HEK293T (cell line): ENCODE results near the gene SYNE2.

Source experiments
- CTCF ChIA-PET: fragments of 350-600 bp; formaldehyde crosslinking; extraction: SDS; loops from one replicate; lab custom pipeline; 2021; ENCODE audit warnings: antibody characterized with exemption, inconsistent platforms; lab: Yijun Ruan, JAX
- POLR2A ChIA-PET: fragments of 350-600 bp; formaldehyde crosslinking; extraction: SDS; loops from one replicate; lab custom pipeline; 2020; ENCODE audit warnings: antibody characterized with exemption, inconsistent platforms; lab: Yijun Ruan, JAX
- DNase-seq: peaks from one replicate; pipeline ENCODE4 v3.0.0; 2012; ENCODE audit warnings: mixed read lengths; ENCODE audit errors: extremely low spot score
- ARNT ChIP-seq: fragments of 450-650 bp; IDR thresholded peaks from 2 replicates; pipeline ENCODE4 v1.6.1; 2017; ENCODE audit warnings: mild to moderate bottlenecking
- BHLHE40 ChIP-seq: fragments of 450-650 bp; IDR thresholded peaks from 2 replicates; pipeline ENCODE4 v1.6.1; 2016; ENCODE audit warnings: mild to moderate bottlenecking, moderate library complexity, borderline replicate concordance
- CTBP1 ChIP-seq: fragments of 450-650 bp; IDR thresholded peaks from 2 replicates; pipeline ENCODE4 v1.6.1; 2016; ENCODE audit warnings: borderline replicate concordance
- ELF4 ChIP-seq: fragments of 450-650 bp; IDR thresholded peaks from 2 replicates; pipeline ENCODE4 v1.6.1; 2017; ENCODE audit warnings: antibody characterized with exemption
- FOXA1 ChIP-seq: fragments of 450-650 bp; IDR thresholded peaks from 2 replicates; pipeline ENCODE4 v1.6.1; 2016; ENCODE audit warnings: mild to moderate bottlenecking
- FOXK2 ChIP-seq: fragments of 450-650 bp; IDR thresholded peaks from 2 replicates; pipeline ENCODE4 v1.6.1; 2016; ENCODE audit warnings: mild to moderate bottlenecking
- FOXM1 ChIP-seq: fragments of 450-650 bp; IDR thresholded peaks from 2 replicates; pipeline ENCODE4 v1.6.1; 2017; ENCODE audit warnings: mild to moderate bottlenecking, borderline replicate concordance
- HDGF ChIP-seq: fragments of 450-650 bp; IDR thresholded peaks from 2 replicates; pipeline ENCODE4 v1.6.1; 2017; ENCODE audit warnings: antibody characterized with exemption, borderline replicate concordance
- L3MBTL2 ChIP-seq: fragments of 450-650 bp; conservative IDR thresholded peaks from 2 replicates; pipeline ENCODE4 v1.6.1; 2016; ENCODE audit warnings: mild to moderate bottlenecking
- LEF1 ChIP-seq: fragments of 450-650 bp; IDR thresholded peaks from 2 replicates; pipeline ENCODE4 v1.6.1; 2017; ENCODE audit warnings: mild to moderate bottlenecking, borderline replicate concordance
- NFRKB ChIP-seq: fragments of 450-650 bp; IDR thresholded peaks from 2 replicates; pipeline ENCODE4 v1.6.1; 2016; ENCODE audit warnings: mild to moderate bottlenecking, moderate library complexity
- PKNOX1 ChIP-seq: fragments of 450-650 bp; IDR thresholded peaks from 2 replicates; pipeline ENCODE4 v1.6.1; 2016
- SP1 ChIP-seq: fragments of 450-650 bp; IDR thresholded peaks from 2 replicates; pipeline ENCODE4 v1.6.1; 2017
- SUZ12 ChIP-seq: fragments of 450-650 bp; IDR thresholded peaks from 2 replicates; pipeline ENCODE4 v1.6.1; 2016; ENCODE audit warnings: mild to moderate bottlenecking
- TARDBP ChIP-seq: fragments of 450-650 bp; IDR thresholded peaks from 2 replicates; pipeline ENCODE4 v1.6.1; 2016
- ZNF384 ChIP-seq: fragments of 450-650 bp; IDR thresholded peaks from 2 replicates; pipeline ENCODE4 v1.6.1; 2016

SYNE2 gene

GRCh38 chr14:64081174-64081746 is 228.5 kb downstream of the SYNE2 start:
- no peak for DNase-seq
- no peak for TF ChIP-seq FOXM1
- no peak for TF ChIP-seq ARNT
- TF ChIP-seq SUZ12 = no peak
- TF ChIP-seq SP1 = no peak
- TF ChIP-seq ZNF384 = no peak
- no peak for TF ChIP-seq BHLHE40
- no peak for TF ChIP-seq L3MBTL2
- TF ChIP-seq PKNOX1 = no peak
- no peak for TF ChIP-seq NFRKB
- TF ChIP-seq FOXA1 = no peak
- TF ChIP-seq ELF4 = no peak
- TF ChIP-seq CTBP1 = no peak
- no peak for TF ChIP-seq FOXK2
- TF ChIP-seq TARDBP = no peak
- TF ChIP-seq HDGF = no peak
- no peak for TF ChIP-seq LEF1
- POLR2A ChIA-PET = no interaction called here
- CTCF ChIA-PET = no interaction called here

GRCh38 chr14:64082837-64083236 is 230.0 kb downstream of the SYNE2 start:
- DNase-seq = no peak
- ChIA-PET POLR2A (interaction anchor here (0.8 kb wide), 1 partner anchor 306 kb away, joined by 3 read pairs; no protein-coding TSS in a partner anchor), CTCF (no interaction called here)
- TF ChIP-seq HDGF (no peak), SP1 (no peak)

DNA sequence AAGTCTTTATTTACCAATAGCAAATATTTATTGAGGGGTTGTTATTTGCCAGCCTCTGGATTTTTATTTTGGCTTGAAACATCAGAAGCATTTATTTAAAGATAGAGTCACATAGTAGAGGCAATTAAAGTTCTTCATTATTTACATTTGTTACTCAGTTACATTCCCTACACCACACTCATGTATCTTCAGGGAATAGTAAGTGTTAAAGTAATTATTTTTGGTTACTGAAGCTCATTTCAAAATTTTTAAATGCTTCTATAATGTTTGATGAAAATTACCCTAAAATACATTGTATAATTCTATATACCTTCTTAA is 235.8 kb downstream of the SYNE2 start:
- DNase-seq = no peak
- POLR2A ChIA-PET = no interaction called here
- TF ChIP-seq PKNOX1 (no peak), CTBP1 (no peak), BHLHE40 (no peak), FOXM1 (no peak), ARNT (no peak), SP1 (no peak), FOXK2 (no peak), TARDBP (no peak), NFRKB (no peak), SUZ12 (no peak), FOXA1 (no peak)
- CTCF ChIA-PET = no interaction called here

DNA sequence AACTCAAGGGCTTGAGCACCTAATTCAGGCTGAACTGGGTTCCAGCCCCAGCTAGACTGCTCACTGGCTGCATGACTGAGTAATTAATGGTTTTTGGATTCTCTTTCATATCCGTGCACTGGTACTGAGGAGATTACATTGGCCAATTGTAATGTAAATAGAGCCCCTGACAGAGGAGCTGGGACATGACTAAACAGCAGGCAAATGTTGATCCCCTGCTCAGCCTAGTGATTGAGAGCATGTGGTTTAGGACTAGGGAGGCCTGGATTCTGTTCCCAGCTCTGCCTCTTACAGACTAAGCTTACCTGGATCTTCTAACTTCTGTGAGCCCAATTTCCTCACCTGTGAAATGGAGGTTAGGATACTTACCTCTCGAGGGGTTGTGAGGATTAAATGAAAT is 237.1 kb downstream of the SYNE2 start:
- TF ChIP-seq FOXA1 = no peak
- no peak for TF ChIP-seq FOXM1
- no peak for TF ChIP-seq PKNOX1
- TF ChIP-seq ZNF384 = no peak
- TF ChIP-seq ARNT = no peak
- no peak for TF ChIP-seq FOXK2
- no peak for TF ChIP-seq CTBP1
- no peak for TF ChIP-seq L3MBTL2
- ChIA-PET CTCF (no interaction called here), POLR2A (no interaction called here)
- no peak for DNase-seq

DNA sequence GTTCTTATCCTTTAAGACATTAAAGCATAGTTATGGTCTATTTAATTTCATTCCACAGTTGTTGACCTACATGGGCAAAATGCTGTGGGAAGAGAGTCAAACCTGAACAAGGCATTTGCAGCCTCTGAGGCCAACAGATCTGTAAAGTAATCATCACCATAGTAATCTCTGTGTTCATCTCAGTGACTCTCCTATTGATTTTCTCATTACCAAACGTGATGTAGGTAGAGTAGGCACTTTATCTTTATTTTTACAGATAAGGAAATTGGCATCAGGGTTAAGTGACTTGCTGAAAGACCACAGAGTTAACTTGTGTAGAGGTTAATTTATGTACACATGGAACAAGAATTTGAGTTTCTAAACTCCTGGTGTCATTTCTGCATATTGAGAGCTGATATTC is 238.4 kb downstream of the SYNE2 start:
- no peak for TF ChIP-seq CTBP1
- no peak for TF ChIP-seq FOXM1
- TF ChIP-seq NFRKB = no peak
- no peak for TF ChIP-seq PKNOX1
- TF ChIP-seq ARNT = no peak
- no peak for TF ChIP-seq FOXK2
- no peak for TF ChIP-seq LEF1
- no peak for TF ChIP-seq TARDBP
- TF ChIP-seq SP1 = no peak
- TF ChIP-seq L3MBTL2 = no peak
- TF ChIP-seq ZNF384 = no peak
- no peak for TF ChIP-seq BHLHE40
- no peak for TF ChIP-seq FOXA1
- DNase-seq = no peak
- POLR2A ChIA-PET = no interaction called here
- CTCF ChIA-PET = no interaction called here

DNA sequence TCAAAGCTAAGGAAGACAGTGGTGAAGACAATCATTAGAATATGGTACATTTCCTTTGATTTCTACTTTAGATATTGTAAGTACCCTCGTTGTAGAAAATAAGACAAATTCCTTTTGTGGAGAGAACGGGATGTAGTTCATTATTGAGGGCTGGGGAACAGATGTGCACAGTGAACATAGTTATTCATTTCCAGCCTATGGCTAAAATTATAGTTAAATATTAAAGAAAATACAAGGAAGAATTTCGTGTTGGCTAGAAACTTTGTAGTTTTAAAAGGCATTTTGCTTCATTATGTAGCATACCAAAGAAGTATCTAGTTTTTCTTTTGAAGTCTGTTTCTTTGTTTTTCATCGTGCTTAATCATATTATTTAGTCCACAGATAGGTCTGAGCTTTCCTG is 239.5 kb downstream of the SYNE2 start:
- CTCF ChIA-PET = no interaction called here
- DNase-seq = no peak
- no peak for TF ChIP-seq NFRKB
- no peak for TF ChIP-seq CTBP1
- TF ChIP-seq TARDBP = no peak
- TF ChIP-seq BHLHE40 = no peak
- TF ChIP-seq SUZ12 = no peak
- no peak for TF ChIP-seq ELF4
- TF ChIP-seq L3MBTL2 = no peak
- POLR2A ChIA-PET = interaction anchor here (0.5 kb wide), 1 partner anchor 19 kb away, joined by 3 read pairs; no protein-coding TSS in a partner anchor

DNA sequence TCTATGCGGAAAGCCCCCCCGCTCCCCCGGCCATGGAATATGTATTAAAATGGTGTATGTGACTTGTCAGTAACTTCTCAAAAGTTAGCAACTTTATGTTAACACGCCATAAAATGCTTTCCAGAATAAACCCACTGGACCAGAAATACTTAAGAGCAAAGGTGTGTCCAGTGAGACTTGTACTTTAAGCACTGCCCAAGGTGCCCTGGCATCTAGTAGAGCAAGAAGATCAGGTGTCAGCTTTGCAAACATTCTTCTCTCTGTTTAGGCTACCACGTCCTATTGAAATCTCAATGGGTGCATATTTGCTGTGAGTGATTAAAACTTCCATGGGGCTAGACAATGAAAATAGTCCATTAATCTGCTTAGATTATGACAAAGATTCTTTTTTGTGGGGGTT is 240.1 kb downstream of the SYNE2 start:
- no peak for DNase-seq
- ChIA-PET CTCF (no interaction called here), POLR2A (no interaction called here)
- TF ChIP-seq L3MBTL2 = no peak
- no peak for TF ChIP-seq TARDBP
- no peak for TF ChIP-seq ARNT
- no peak for TF ChIP-seq FOXK2
- TF ChIP-seq HDGF = no peak
- TF ChIP-seq PKNOX1 = no peak
- TF ChIP-seq BHLHE40 = no peak
- TF ChIP-seq NFRKB = no peak
- TF ChIP-seq CTBP1 = no peak
- no peak for TF ChIP-seq LEF1
- no peak for TF ChIP-seq ELF4
- TF ChIP-seq ZNF384 = no peak
- TF ChIP-seq FOXA1 = no peak
- no peak for TF ChIP-seq SP1
- no peak for TF ChIP-seq SUZ12
- no peak for TF ChIP-seq FOXM1
